Endothelial cell of umbilical vein (primary cell): Measurements from ENCODE around the gene LRRD1. TPM values are rescaled to one million over a fixed set of nuclear protein-coding genes. Genes with fewer than 3 reads are reported as not detected.

Source experiments
- BruUV-seq: library from RNA; stranded (reverse); fragments of 400-500 nt; replicated peaks from 2 replicates; lab custom pipeline; 2021; lab: Mats Ljungman, UMichigan
- CTCF ChIA-PET: fragments of 300-600, 350-600 bp; sonication (Branson Sonifier 250); formaldehyde crosslinking; loops from one replicate; lab custom pipeline; 2021; ENCODE audit warnings: antibody characterized with exemption, inconsistent platforms; lab: Charles Lee
- POLR2A ChIA-PET: fragments of 300-600, 350-600 bp; sonication (Branson Sonifier 250); formaldehyde crosslinking; loops from one replicate; lab custom pipeline; 2021; ENCODE audit warnings: antibody characterized with exemption, inconsistent platforms; lab: Charles Lee
- DNase-seq: peaks from one replicate; pipeline ENCODE4 v3.0.0-alpha.2; 2011; ENCODE audit warnings: low read depth, low spot score
- FAIRE-seq: peaks from 2 replicates; lab custom pipeline; 2011; peaks lifted over from hg19 to GRCh38; lab: Jason Lieb, UNC
- H2AFZ ChIP-seq: 2 replicates; pipeline ENCODE4 v1.6.0; 2012; ENCODE audit warnings: low read depth, low read length, control low read depth, inconsistent platforms
- H3K27ac ChIP-seq: 2 replicates; pipeline ENCODE4 v1.5.1; 2011; ENCODE audit warnings: low read depth, mild to moderate bottlenecking, control low read depth, low read length, moderate library complexity; ENCODE audit not compliant: insufficient read depth
- H3K27me3 ChIP-seq, 2 experiments: 2 replicates each; pipeline versions ENCODE4 v1.6.0 to v1.6.1; 2011; ENCODE audit warnings: low read length in 2 of 2, mixed read lengths in 1 of 2; ENCODE audit not compliant: control insufficient read depth in 2 of 2, insufficient read depth in 2 of 2
- H3K36me3 ChIP-seq, 2 experiments: 2 replicates in 1 of 2; 3 replicates in 1 of 2; pipeline ENCODE4 v1.5.1; 2011; ENCODE audit warnings: low read length in 2 of 2, mild to moderate bottlenecking in 1 of 2, moderate library complexity in 1 of 2; ENCODE audit not compliant: control insufficient read depth in 2 of 2, insufficient read depth in 2 of 2; ENCODE audit errors: extremely low read depth in 1 of 2
- H3K4me1 ChIP-seq: 3 replicates; pipeline ENCODE4 v1.5.1; 2011; ENCODE audit warnings: mild to moderate bottlenecking, low read length; ENCODE audit not compliant: control insufficient read depth, insufficient read depth; ENCODE audit errors: extremely low read depth
- H3K4me2 ChIP-seq: 2 replicates; pipeline ENCODE4 v1.6.1; 2011; ENCODE audit warnings: low read length, control low read depth, mixed read lengths; ENCODE audit not compliant: insufficient read depth
- H3K4me3 ChIP-seq, 3 experiments: fragments of 200-600 bp in 1 of 3; sonication (generic), shearing (Covaris generic) in 1 of 3; replicated peaks in 1 of 3; 2 replicates each; pipeline ENCODE4 v1.5.1; 2011 to 2016; ENCODE audit warnings: control low read depth in 3 of 3, low read length in 3 of 3, mild to moderate bottlenecking in 2 of 3, inconsistent platforms in 1 of 3, low read depth in 1 of 3, moderate library complexity in 1 of 3; ENCODE audit not compliant: insufficient read depth in 1 of 3
- H3K79me2 ChIP-seq: 2 replicates; pipeline ENCODE4 v1.6.0; 2012; ENCODE audit warnings: low read length, inconsistent platforms; ENCODE audit not compliant: control insufficient read depth, insufficient read depth
- H3K9ac ChIP-seq: replicated peaks from 2 replicates; pipeline ENCODE3; 2011; ENCODE audit warnings: low read length, control low read depth; ENCODE audit not compliant: insufficient read depth; ENCODE audit errors: extremely low read depth
- H3K9me1 ChIP-seq: replicated peaks from 3 replicates; pipeline ENCODE4 v1.6.0; 2011; ENCODE audit warnings: mild to moderate bottlenecking, low read length; ENCODE audit not compliant: control insufficient read depth, insufficient read depth; ENCODE audit errors: extremely low read depth
- H3K9me3 ChIP-seq: replicated peaks from 2 replicates; pipeline ENCODE4 v1.5.1; 2012; ENCODE audit warnings: low read length, inconsistent platforms; ENCODE audit not compliant: control insufficient read depth, insufficient read depth
- H4K20me1 ChIP-seq: replicated peaks from 2 replicates; pipeline ENCODE3; 2011; ENCODE audit warnings: mild to moderate bottlenecking, low read length; ENCODE audit not compliant: control insufficient read depth, insufficient read depth; ENCODE audit errors: extremely low read depth
- CTCF ChIP-seq, 2 donors: IDR thresholded peaks; 1 replicate in 1 of 2; 2 replicates in 1 of 2; pipeline ENCODE4 v1.5.1; 2011; ENCODE audit warnings: low read length in 2 of 2, mild to moderate bottlenecking in 2 of 2, moderate library complexity in 2 of 2, control low read depth in 1 of 2, inconsistent platforms in 1 of 2, low read depth in 1 of 2; ENCODE audit not compliant: insufficient read depth in 1 of 2; ENCODE audit errors: extremely low read depth in 1 of 2
- EZH2 ChIP-seq: IDR thresholded peaks from 2 replicates; pipeline ENCODE4 v1.6.1; 2012; ENCODE audit warnings: borderline replicate concordance, low read depth, mild to moderate bottlenecking, moderate library complexity, low read length, inconsistent platforms; ENCODE audit not compliant: severe bottlenecking
- FOS ChIP-seq: IDR thresholded peaks from 2 replicates; pipeline ENCODE4 v1.6.1; 2011; ENCODE audit warnings: mild to moderate bottlenecking, low read length, moderate library complexity, borderline replicate concordance; ENCODE audit not compliant: insufficient read depth
- GATA2 ChIP-seq: IDR thresholded peaks from 2 replicates; pipeline ENCODE4 v1.7.0; 2011; ENCODE audit warnings: low read depth, mild to moderate bottlenecking, moderate library complexity, mixed read lengths, low read length; ENCODE audit not compliant: insufficient read length, insufficient read depth
- JUN ChIP-seq: IDR thresholded peaks from 2 replicates; pipeline ENCODE4 v1.6.1; 2011; ENCODE audit warnings: borderline replicate concordance, low read depth; ENCODE audit not compliant: insufficient read length, insufficient read depth
- MYC ChIP-seq: IDR thresholded peaks from one replicate; pipeline ENCODE4 v1.6.1; 2011; ENCODE audit warnings: mild to moderate bottlenecking, low read depth, low read length
- POLR2A ChIP-seq: IDR thresholded peaks from 2 replicates; pipeline ENCODE4 v1.6.1; 2012; ENCODE audit warnings: low read depth, mild to moderate bottlenecking, control low read depth, low read length
- POLR2AphosphoS5 ChIP-seq: IDR thresholded peaks from 2 replicates; pipeline ENCODE4 v1.6.1; 2012; ENCODE audit warnings: low read depth, mild to moderate bottlenecking, control low read depth, low read length, moderate library complexity; ENCODE audit not compliant: insufficient read depth
- dilution Hi-C: fragments of 300-500 bp; cut with MboI; formaldehyde crosslinking; loops from one replicate; pipeline ENCODE4 v1.15.0; 2019; ENCODE audit warnings: low sequenced_read_pairs; ENCODE audit not compliant: extremely low pct_ligation_motif_present
- intact Hi-C: fragments of 100-400 bp; cut with micrococcal nuclease; formaldehyde crosslinking; loops from one replicate; pipeline ENCODE4 v1.10.0; 2022
- polyA plus RNA-seq, 4 experiments: library from polyadenylated mRNA; depleted of rRNA in 3 of 4; stranded (reverse) in 3 of 4; unstranded in 1 of 4; fragments of >200 nt; gene quantifications; 2 replicates each; pipeline versions ENCODE4 v1.2.1 to v1.2.3, GENCODE V29; 2011 to 2012; ENCODE audit warnings: missing spikeins in 1 of 4
- total RNA-seq: library from RNA; stranded (reverse); gene quantifications from 2 replicates; pipeline ENCODE4 v1.2.3, GENCODE V29; 2021
- TF ChIP-seq, protein P1 (sequence below): IDR thresholded peaks from 2 replicates; pipeline ENCODE4 v1.6.1; 2011; ENCODE audit not compliant: insufficient read depth, insufficient read length

LRRD1 gene
- total and polyA plus RNA-seq, 2 donors (not counting 3 experiments of a cell fraction or from before 2014, with no cell fraction given): 0.03 to 0.46 TPM

GRCh38 chr7:92158660-92159575 lies 20.0 kb downstream of the LRRD1 start:
- DNase-seq: no peak
- H3K4me2 ChIP-seq: no peak overlapping the region
- TF ChIP-seq CTCF (IDR thresholded peaks at IDR 0.05; ENCODE audit: extremely low read depth in 1 of 2, insufficient read depth in 1 of 2, low read depth in 1 of 2, low read length in 2 of 2) (no peak), GATA2 (no peak), EZH2 (no peak), POLR2AphosphoS5 (no peak), POLR2A (no peak), FOS (no peak), JUN (no peak), MYC (no peak)
- TF ChIP-seq, protein P1, sequence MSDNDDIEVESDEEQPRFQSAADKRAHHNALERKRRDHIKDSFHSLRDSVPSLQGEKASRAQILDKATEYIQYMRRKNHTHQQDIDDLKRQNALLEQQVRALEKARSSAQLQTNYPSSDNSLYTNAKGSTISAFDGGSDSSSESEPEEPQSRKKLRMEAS: no peak
- H3K9ac ChIP-seq: no peak overlapping the region
- BruUV-seq: no TSS peak
- H3K79me2 ChIP-seq: no peaks in the 10 kb centered on the region
- CTCF ChIA-PET: interaction anchor here (1.3 kb wide), 1 partner anchor 21 kb away, joined by 5 read pairs; the partner anchor contains the start of gene LRRD1
- no peak for FAIRE-seq
- H3K27me3 ChIP-seq: no peaks in the 10 kb centered on the region
- H3K4me1 ChIP-seq: no peaks in the 10 kb centered on the region
- no peaks in the 10 kb centered on the region for H3K9me1 ChIP-seq
- no peak overlapping the region for H3K4me3 ChIP-seq
- H2AFZ ChIP-seq: no peak overlapping the region
- dilution Hi-C loops (no loop called here), intact Hi-C loops (no loop called here)
- H3K36me3 ChIP-seq: no peaks in the 10 kb centered on the region
- POLR2A ChIA-PET: no interaction called here
- H3K9me3 ChIP-seq: no peaks in the 10 kb centered on the region
- no peaks in the 10 kb centered on the region for H4K20me1 ChIP-seq
- no peak overlapping the region for H3K27ac ChIP-seq
